Measurements from ENCODE around the gene EPN2. TPM values are rescaled to one million over a fixed set of nuclear protein-coding genes. Genes with fewer than 3 reads are reported as not detected.

EPN2 gene
- total and polyA plus RNA-seq, 9 donors, result 21.6 to 68.9 (median 52.7) TPM

GRCh38 chr17:19292377-19292711 lies 55.2 kb downstream of the EPN2 start:
- Histone ChIP-seq H3K4me1 (ENCODE audit: insufficient read depth) (peaks cover 9% of the 10 kb centered on the region), H3K36me3 (no peaks in the 10 kb centered on the region), H3K4me3 (no peak overlapping the region), H3K27me3 (no peaks in the 10 kb centered on the region), H3K27ac (no peak overlapping the region), H3K9me3 (no peaks in the 10 kb centered on the region)
- TF ChIP-seq POLR2A (IDR thresholded peaks at IDR 0.05), result no peak
- TF ChIP-seq CTCF (IDR thresholded peaks at IDR 0.05), result no peak
- TF ChIP-seq EP300 (IDR thresholded peaks at IDR 0.05), result no peak
- no peak for DNase-seq
- intact Hi-C loops (cut with DNase I), result no loop called here
- WGBS, 3 donors, result 93 to 100% (median 98%) methylated on average over 4 of the region's 4 CpGs

GRCh38 chr17:19294443-19294842 lies 57.3 kb downstream of the EPN2 start:
- WGBS, 3 donors, result 87 to 94% (median 92%) methylated on average over 3 of the region's 3 CpGs
- no peak for DNase-seq
- Histone ChIP-seq H3K27ac (no peak overlapping the region), H3K4me1 (ENCODE audit: insufficient read depth) (peaks cover 13% of the 10 kb centered on the region), H3K9me3 (no peaks in the 10 kb centered on the region), H3K4me3 (no peak overlapping the region), H3K36me3 (no peaks in the 10 kb centered on the region), H3K27me3 (no peaks in the 10 kb centered on the region)
- intact Hi-C loops (cut with DNase I), result no loop called here
- TF ChIP-seq CTCF (IDR thresholded peaks at IDR 0.05) (no peak), POLR2A (IDR thresholded peaks at IDR 0.05) (no peak), EP300 (IDR thresholded peaks at IDR 0.05) (no peak)

- intact Hi-C loops (cut with DNase I), result no loop called here
- no peak overlapping the region for H3K27ac ChIP-seq
- peaks cover 9% of the 10 kb centered on the region for H3K4me1 ChIP-seq (ENCODE audit: insufficient read depth)
- DNase-seq, result no peak
- TF ChIP-seq CTCF (IDR thresholded peaks at IDR 0.05) (no peak), POLR2A (IDR thresholded peaks at IDR 0.05) (no peak), EP300 (IDR thresholded peaks at IDR 0.05) (no peak)
- no peaks in the 10 kb centered on the region for H3K27me3 ChIP-seq
- 61 to 82% (median 77%) methylated on average over 8 of the region's 8 CpGs for WGBS, 3 donors
- H3K4me3 ChIP-seq, result no peak overlapping the region
- H3K9me3 ChIP-seq, result no peaks in the 10 kb centered on the region
- no peaks in the 10 kb centered on the region for H3K36me3 ChIP-seq
These were observed 58.4 kb downstream of the EPN2 start for GRCh38 chr17:19295473-19296135.

GRCh38 chr17:19296786-19297778 lies 59.9 kb downstream of the EPN2 start:
- Histone ChIP-seq H3K27ac (no peak overlapping the region), H3K4me1 (ENCODE audit: insufficient read depth) (peaks cover 5% of the 10 kb centered on the region)
- WGBS, 3 donors, result 77 to 86% (median 80%) methylated on average over 11 of the region's 11 CpGs

More at GRCh38 chr17:19296786-19297778, 59.9 kb downstream of the EPN2 start:
- DNase-seq, result no peak
- Histone ChIP-seq H3K4me3 (no peak overlapping the region), H3K36me3 (no peaks in the 10 kb centered on the region), H3K27me3 (no peaks in the 10 kb centered on the region), H3K9me3 (no peaks in the 10 kb centered on the region)
- TF ChIP-seq CTCF (IDR thresholded peaks at IDR 0.05) (no peak), POLR2A (IDR thresholded peaks at IDR 0.05) (no peak)
- intact Hi-C loops (cut with DNase I), result no loop called here
